ENCODE measurements around the gene GORAB. TPM values are rescaled to one million over a fixed set of nuclear protein-coding genes. Genes with fewer than 3 reads are reported as not detected.
A peak's percentile ranks its signal among the peaks of the same experiment; 100 is the strongest.

The GORAB gene
- total RNA-seq, 1 donor: 18.1 TPM

- no peak for DNase-seq (ENCODE audit: low read depth)
- TF ChIP-seq CTCF (IDR thresholded peaks at IDR 0.05; ENCODE audit: insufficient read depth, low read depth, low read length): no peak
- H3K4me3 ChIP-seq (ENCODE audit: low read depth, low read length): no peak overlapping the region
Measured at GRCh38 chr1:170547255-170547654, 15.3 kb downstream of the GORAB start.

GRCh38 chr1:170548497-170548896, 16.5 kb downstream of the GORAB start:
- no peak for DNase-seq (ENCODE audit: low read depth)
- no peak for TF ChIP-seq CTCF (IDR thresholded peaks at IDR 0.05; ENCODE audit: insufficient read depth, low read depth, low read length)
- H3K4me3 ChIP-seq (ENCODE audit: low read depth, low read length): no peak overlapping the region

GRCh38 chr1:170555370-170555769, 23.4 kb downstream of the GORAB start:
- no peak for DNase-seq (ENCODE audit: low read depth)
- no peak overlapping the region for H3K4me3 ChIP-seq (ENCODE audit: low read depth, low read length)
- TF ChIP-seq CTCF (IDR thresholded peaks at IDR 0.05; ENCODE audit: insufficient read depth, low read depth, low read length): no peak

GRCh38 chr1:170556917-170557316, 25.0 kb downstream of the GORAB start:
- no peak for TF ChIP-seq CTCF (IDR thresholded peaks at IDR 0.05; ENCODE audit: insufficient read depth, low read depth, low read length)
- no peak overlapping the region for H3K4me3 ChIP-seq (ENCODE audit: low read depth, low read length)
- peak; percentile 47 for DNase-seq (ENCODE audit: low read depth)

GRCh38 chr1:170558731-170559130, 26.8 kb downstream of the GORAB start:
- DNase-seq (ENCODE audit: low read depth): no peak
- TF ChIP-seq CTCF (IDR thresholded peaks at IDR 0.05; ENCODE audit: insufficient read depth, low read depth, low read length): no peak
- H3K4me3 ChIP-seq (ENCODE audit: low read depth, low read length): no peak overlapping the region

GRCh38 chr1:170559166-170559565, 27.2 kb downstream of the GORAB start:
- no peak for TF ChIP-seq CTCF (IDR thresholded peaks at IDR 0.05; ENCODE audit: insufficient read depth, low read depth, low read length)
- DNase-seq (ENCODE audit: low read depth): no peak

GRCh38 chr1:170560681-170561285, 28.8 kb downstream of the GORAB start:
- DNase-seq (ENCODE audit: low read depth): no peak
- TF ChIP-seq CTCF (IDR thresholded peaks at IDR 0.05; ENCODE audit: insufficient read depth, low read depth, low read length): no peak
- H3K4me3 ChIP-seq (ENCODE audit: low read depth, low read length): no peak overlapping the region

More at GRCh38 chr1:170559166-170559565, 27.2 kb downstream of the GORAB start:
- H3K4me3 ChIP-seq (ENCODE audit: low read depth, low read length): no peak overlapping the region
